Panc1 (cell line): ENCODE data around the gene PNKP. TPM values are rescaled to one million over a fixed set of nuclear protein-coding genes. Genes with fewer than 3 reads are reported as not detected.

ENCODE experiments used
- ATAC-seq: fragments of 200-7000 bp; cut with Tn5 transposase; 2 replicates; pipeline ENCODE4 v1.9.1; 2020; ENCODE audit warnings: mild to moderate bottlenecking, moderate library complexity
- BruUV-seq: library from RNA; stranded (reverse); fragments of 400-500 nt; replicated peaks from 2 replicates; lab custom pipeline; 2021; lab: Mats Ljungman, UMichigan
- CTCF ChIA-PET: fragments of 300-600 bp; sonication (Branson Sonifier 250); formaldehyde crosslinking; loops from one replicate; lab custom pipeline; 2022; ENCODE audit warnings: antibody characterized with exemption; lab: Charles Lee
- POLR2A ChIA-PET: fragments of 300-600 bp; sonication (Branson Sonifier 250); formaldehyde crosslinking; loops from one replicate; lab custom pipeline; 2022; ENCODE audit warnings: antibody characterized with exemption; lab: Charles Lee
- DNase-seq: peaks from one replicate; pipeline ENCODE4 v3.0.0-alpha.2; 2010; ENCODE audit warnings: low read depth, low spot score
- H3K27ac ChIP-seq: 2 replicates; pipeline ENCODE4 v1.5.1; 2011; ENCODE audit warnings: mild to moderate bottlenecking, low read length, inconsistent platforms
- H3K27me3 ChIP-seq: fragments of 200-500 bp; sonication (Bioruptor generic); 2 replicates; pipeline ENCODE4 v1.6.0; 2014; ENCODE audit warnings: low read length, inconsistent platforms; ENCODE audit not compliant: control insufficient read depth, insufficient read depth
- H3K36me3 ChIP-seq: fragments of 200-500 bp; sonication (Bioruptor generic); 2 replicates; pipeline ENCODE4 v1.5.1; 2014; ENCODE audit warnings: inconsistent platforms, mild to moderate bottlenecking, low read length, moderate library complexity; ENCODE audit not compliant: control insufficient read depth, insufficient read depth
- H3K4me1 ChIP-seq: 2 replicates; pipeline ENCODE4 v1.5.1; 2011; ENCODE audit warnings: inconsistent platforms, mild to moderate bottlenecking, low read length, moderate library complexity; ENCODE audit not compliant: control insufficient read depth, insufficient read depth
- H3K4me3 ChIP-seq, 2 experiments: 2 replicates each; pipeline ENCODE4 v1.5.1; 2011 to 2012; ENCODE audit warnings: low read depth in 2 of 2, low read length in 2 of 2, mild to moderate bottlenecking in 2 of 2, inconsistent platforms in 1 of 2, moderate library complexity in 1 of 2
- H3K9me3 ChIP-seq: fragments of 200-500 bp; sonication (Bioruptor generic); 2 replicates; pipeline ENCODE4 v1.5.1; 2014; ENCODE audit warnings: low read depth, mild to moderate bottlenecking, inconsistent platforms, low read length, moderate library complexity; ENCODE audit not compliant: control insufficient read depth, insufficient read depth
- CTCF ChIP-seq: fragments of 450-650 bp; IDR thresholded peaks from 2 replicates; pipeline ENCODE4 v1.5.1; 2017; ENCODE audit warnings: mild to moderate bottlenecking
- POLR2AphosphoS5 ChIP-seq: IDR thresholded peaks from 2 replicates; pipeline ENCODE4 v1.6.1; 2012; ENCODE audit warnings: mild to moderate bottlenecking, low read depth, low read length, moderate library complexity
- REST ChIP-seq, 2 experiments: IDR thresholded peaks; 2 replicates each; pipeline ENCODE4 v1.6.1; 2011 to 2012; ENCODE audit warnings: low read depth in 2 of 2, control low read depth in 1 of 2, low read length in 1 of 2, mild to moderate bottlenecking in 1 of 2, moderate library complexity in 1 of 2; ENCODE audit not compliant: insufficient read depth in 1 of 2
- SIN3A ChIP-seq: IDR thresholded peaks from 2 replicates; pipeline ENCODE4 v1.6.1; 2012; ENCODE audit warnings: low read depth, mild to moderate bottlenecking, low read length, moderate library complexity, borderline replicate concordance; ENCODE audit not compliant: insufficient read depth
- TCF7L2 ChIP-seq: IDR thresholded peaks from 2 replicates; pipeline ENCODE4 v1.6.1; 2011; ENCODE audit warnings: mild to moderate bottlenecking, low read depth, low read length, inconsistent platforms
- in situ Hi-C: cut with HindIII; loops from 2 replicates; pipeline ENCODE4 v1.10.0; 2016; ENCODE audit warnings: low sequenced_read_pairs, low pct_unique_long_range_greater_than_20kb
- intact Hi-C: fragments of 100-400 bp; cut with micrococcal nuclease; formaldehyde crosslinking; loops from one replicate; pipeline ENCODE4 v1.10.0; 2022; ENCODE audit not compliant: unreplicated experiment
- total RNA-seq: library from RNA; stranded (reverse); gene quantifications from one replicate; pipeline ENCODE4 v1.2.1, GENCODE V29; 2021; ENCODE audit not compliant: unreplicated experiment

PNKP gene
- total RNA-seq, 1 experiment from 2014 or later: 76.7 TPM

- intact Hi-C loops: no loop called here
- in situ Hi-C loops: no loop called here
- TSS peak; percentile 74 for BruUV-seq
- ATAC-seq (no peak), DNase-seq (no peak)
- H3K27ac ChIP-seq: no peak overlapping the region
- no peaks in the 10 kb centered on the region for H3K27me3 ChIP-seq
- ChIA-PET POLR2A (no interaction called here), CTCF (interaction anchor here (0.6 kb wide), 1 partner anchor 717 kb away, joined by 3 read pairs; no protein-coding TSS in a partner anchor)
- H3K4me1 ChIP-seq: no peaks in the 10 kb centered on the region
- TF ChIP-seq TCF7L2: no peak
- no peak for TF ChIP-seq POLR2AphosphoS5
- no peak for TF ChIP-seq SIN3A
- no peak for TF ChIP-seq REST (IDR thresholded peaks at IDR 0.05; ENCODE audit: insufficient read depth in 1 of 2, low read depth in 2 of 2, low read length in 1 of 2)
- no peaks in the 10 kb centered on the region for H3K9me3 ChIP-seq
- H3K36me3 ChIP-seq: no peaks in the 10 kb centered on the region; the same call in 1 of the 2 replicates
- H3K4me3 ChIP-seq: no peak overlapping the region
Measured at GRCh38 chr19:49838885-49839588, 28.3 kb downstream of the PNKP start.

DNA sequence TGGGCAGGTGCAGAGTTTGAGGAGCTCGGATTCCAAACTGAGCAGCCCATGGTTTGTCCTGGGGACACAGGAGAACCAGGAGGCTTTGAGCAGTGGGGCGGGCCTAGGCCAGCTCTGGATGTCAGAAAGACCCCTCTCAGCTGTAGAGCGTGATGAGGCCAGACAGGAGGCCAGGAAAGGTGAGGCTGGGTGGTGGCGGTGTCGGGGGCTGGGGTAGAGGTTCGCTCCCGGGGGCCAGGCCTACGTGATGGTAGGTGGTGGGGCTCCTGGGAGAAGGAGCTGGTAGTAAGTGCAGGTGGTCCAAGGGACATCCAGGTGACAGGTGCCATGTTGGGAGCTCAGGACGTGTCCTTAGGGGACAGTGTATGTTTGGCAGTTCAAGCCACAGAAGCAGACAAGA lies 30.0 kb downstream of the PNKP start:
- BruUV-seq: no TSS peak
- Histone ChIP-seq H3K4me3 (no peak overlapping the region), H3K27ac (no peak overlapping the region), H3K27me3 (no peaks in the 10 kb centered on the region), H3K4me1 (no peaks in the 10 kb centered on the region), H3K36me3 (no peaks in the 10 kb centered on the region; the same call in 1 of the 2 replicates), H3K9me3 (no peaks in the 10 kb centered on the region)
- no peak for DNase-seq
- no peak for ATAC-seq
- POLR2A ChIA-PET: no interaction called here
- intact Hi-C loops: no loop called here
- CTCF ChIA-PET: no interaction called here
- in situ Hi-C loops: no loop called here
- TF ChIP-seq CTCF (no peak), TCF7L2 (no peak), POLR2AphosphoS5 (no peak), SIN3A (no peak)

- BruUV-seq: no TSS peak
- ATAC-seq (no peak), DNase-seq (no peak)
- ChIA-PET CTCF (no interaction called here), POLR2A (no interaction called here)
- H3K4me3 ChIP-seq: no peak overlapping the region
- no peak overlapping the region for H3K27ac ChIP-seq
- intact Hi-C loops: no loop called here
- H3K27me3 ChIP-seq: no peaks in the 10 kb centered on the region
- in situ Hi-C loops: no loop called here
- H3K36me3 ChIP-seq: no peaks in the 10 kb centered on the region; the same call in 1 of the 2 replicates
- TF ChIP-seq TCF7L2 (no peak), POLR2AphosphoS5 (no peak), REST (IDR thresholded peaks at IDR 0.05; ENCODE audit: insufficient read depth in 1 of 2, low read depth in 2 of 2, low read length in 1 of 2) (no peak), CTCF (no peak), SIN3A (no peak)
- H3K4me1 ChIP-seq: no peaks in the 10 kb centered on the region
- H3K9me3 ChIP-seq: no peaks in the 10 kb centered on the region
Measured at GRCh38 chr19:49837009-49837310, 30.4 kb downstream of the PNKP start.
